ENCODE data around the gene KIR2DL4.
A peak's percentile ranks its signal among the peaks of the same experiment; 100 is the strongest.
"Not testable (repeated sequence)": the region's sequence is repeated elsewhere in the genome, so short reads cannot be mapped to it uniquely, and the experiment has no call there.

Gene KIR2DL4

GRCh38 chr19:54775095-54775815 lies 28.2 kb upstream of the KIR2DL4 start:
- H3K4me3 ChIP-seq (ENCODE audit: severe bottlenecking); H3K36me3 ChIP-seq (ENCODE audit: low read depth); ATAC-seq (ENCODE audit: low read depth); H3K27me3 ChIP-seq (ENCODE audit: insufficient read depth, poor library complexity, severe bottlenecking); H3K9me3 ChIP-seq (ENCODE audit: severe bottlenecking); H3K4me1 ChIP-seq (ENCODE audit: insufficient read depth, poor library complexity, severe bottlenecking); H3K27ac ChIP-seq (ENCODE audit: poor library complexity, severe bottlenecking); DNase-seq (ENCODE audit: low spot score): not testable (repeated sequence)

GRCh38 chr19:54775830-54776229 lies 27.6 kb upstream of the KIR2DL4 start:
- H3K4me1 ChIP-seq (ENCODE audit: insufficient read depth, poor library complexity, severe bottlenecking); ATAC-seq (ENCODE audit: low read depth); H3K36me3 ChIP-seq (ENCODE audit: low read depth); H3K4me3 ChIP-seq (ENCODE audit: severe bottlenecking); H3K27me3 ChIP-seq (ENCODE audit: insufficient read depth, poor library complexity, severe bottlenecking); H3K27ac ChIP-seq (ENCODE audit: poor library complexity, severe bottlenecking); DNase-seq (ENCODE audit: low spot score); H3K9me3 ChIP-seq (ENCODE audit: severe bottlenecking): not testable (repeated sequence)

GRCh38 chr19:54777851-54778250 lies 25.6 kb upstream of the KIR2DL4 start:
- not testable (repeated sequence) for DNase-seq (ENCODE audit: low spot score); H3K4me3 ChIP-seq (ENCODE audit: severe bottlenecking); H3K36me3 ChIP-seq (ENCODE audit: low read depth); H3K27me3 ChIP-seq (ENCODE audit: insufficient read depth, poor library complexity, severe bottlenecking); H3K27ac ChIP-seq (ENCODE audit: poor library complexity, severe bottlenecking); H3K4me1 ChIP-seq (ENCODE audit: insufficient read depth, poor library complexity, severe bottlenecking); H3K9me3 ChIP-seq (ENCODE audit: severe bottlenecking); ATAC-seq (ENCODE audit: low read depth)

GRCh38 chr19:54778896-54779295 lies 24.5 kb upstream of the KIR2DL4 start:
- H3K27ac ChIP-seq (ENCODE audit: poor library complexity, severe bottlenecking); H3K27me3 ChIP-seq (ENCODE audit: insufficient read depth, poor library complexity, severe bottlenecking); H3K36me3 ChIP-seq (ENCODE audit: low read depth); H3K4me1 ChIP-seq (ENCODE audit: insufficient read depth, poor library complexity, severe bottlenecking); H3K4me3 ChIP-seq (ENCODE audit: severe bottlenecking); H3K9me3 ChIP-seq (ENCODE audit: severe bottlenecking); DNase-seq (ENCODE audit: low spot score): not testable (repeated sequence)
- ATAC-seq (ENCODE audit: low read depth) = peak; percentile 49; the same call in 2 of the 3 replicates

DNA sequence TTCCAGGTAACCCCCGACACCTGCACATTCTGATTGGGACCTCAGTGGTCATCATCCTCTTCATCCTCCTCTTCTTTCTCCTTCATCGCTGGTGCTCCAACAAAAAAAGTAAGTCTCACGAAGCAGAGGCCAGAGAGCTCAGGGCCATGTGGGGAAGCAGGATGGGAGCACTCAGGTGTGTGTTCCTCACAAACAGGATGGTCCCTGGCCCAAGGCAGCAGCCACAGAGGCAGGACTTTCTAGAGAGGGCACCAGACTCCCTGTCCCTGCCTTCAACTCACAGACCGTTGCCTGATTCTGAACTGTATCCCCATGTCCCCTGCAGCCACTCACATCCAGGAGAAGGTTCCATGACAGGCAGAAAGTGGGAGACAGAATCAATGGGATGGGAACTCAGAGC lies 20.5 kb upstream of the KIR2DL4 start:
- H3K36me3 ChIP-seq (ENCODE audit: low read depth); ATAC-seq (ENCODE audit: low read depth); H3K9me3 ChIP-seq (ENCODE audit: severe bottlenecking); H3K4me3 ChIP-seq (ENCODE audit: severe bottlenecking); H3K27ac ChIP-seq (ENCODE audit: poor library complexity, severe bottlenecking); H3K4me1 ChIP-seq (ENCODE audit: insufficient read depth, poor library complexity, severe bottlenecking); H3K27me3 ChIP-seq (ENCODE audit: insufficient read depth, poor library complexity, severe bottlenecking); DNase-seq (ENCODE audit: low spot score): not testable (repeated sequence)

- ATAC-seq (ENCODE audit: low read depth); H3K4me3 ChIP-seq (ENCODE audit: severe bottlenecking); H3K4me1 ChIP-seq (ENCODE audit: insufficient read depth, poor library complexity, severe bottlenecking); H3K36me3 ChIP-seq (ENCODE audit: low read depth); H3K27ac ChIP-seq (ENCODE audit: poor library complexity, severe bottlenecking); DNase-seq (ENCODE audit: low spot score); H3K9me3 ChIP-seq (ENCODE audit: severe bottlenecking); H3K27me3 ChIP-seq (ENCODE audit: insufficient read depth, poor library complexity, severe bottlenecking): not testable (repeated sequence)
Measured at GRCh38 chr19:54786091-54786723, 17.2 kb upstream of the KIR2DL4 start.

DNA sequence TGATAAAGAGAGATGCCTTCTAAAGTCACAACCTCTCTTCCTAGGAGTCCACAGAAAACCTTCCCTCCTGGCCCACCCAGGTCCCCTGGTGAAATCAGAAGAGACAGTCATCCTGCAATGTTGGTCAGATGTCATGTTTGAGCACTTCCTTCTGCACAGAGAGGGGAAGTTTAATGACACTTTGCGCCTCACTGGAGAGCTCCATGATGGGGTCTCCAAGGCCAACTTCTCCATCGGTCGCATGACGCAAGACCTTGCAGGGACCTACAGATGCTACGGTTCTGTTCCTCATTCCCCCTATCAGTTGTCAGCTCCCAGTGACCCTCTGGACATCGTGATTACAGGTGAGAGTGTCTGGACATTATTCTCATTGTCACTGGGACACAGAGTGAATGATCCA lies 15.3 kb upstream of the KIR2DL4 start:
- not testable (repeated sequence) for H3K27ac ChIP-seq (ENCODE audit: poor library complexity, severe bottlenecking)

DNA sequence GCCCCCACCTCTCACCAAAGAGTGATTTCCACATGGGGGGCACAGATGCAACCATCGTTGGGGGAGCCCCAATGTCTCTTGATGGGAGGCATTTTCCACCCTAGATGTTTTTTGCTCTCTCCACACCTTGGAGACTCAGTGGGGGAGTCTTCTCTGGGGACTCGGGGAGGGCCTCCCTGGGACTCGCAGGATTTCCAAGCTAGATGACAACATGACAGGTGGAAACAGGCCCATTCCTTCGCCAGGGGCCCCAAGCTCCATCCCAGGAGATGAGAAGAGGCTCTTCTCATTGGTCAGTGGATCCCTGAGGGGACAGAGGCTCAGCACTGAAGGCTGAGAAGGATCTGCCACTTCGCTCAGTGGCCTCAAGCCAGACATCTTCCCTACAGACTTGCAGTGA lies 12.7 kb upstream of the KIR2DL4 start:
- no peak for DNase-seq (ENCODE audit: low spot score)
- no peak for ATAC-seq (ENCODE audit: low read depth)
- Histone ChIP-seq H3K4me1 (ENCODE audit: insufficient read depth, poor library complexity, severe bottlenecking) (no peaks in the 10 kb centered on the region), H3K4me3 (ENCODE audit: severe bottlenecking) (no peak overlapping the region), H3K27me3 (ENCODE audit: insufficient read depth, poor library complexity, severe bottlenecking) (no peaks in the 10 kb centered on the region), H3K36me3 (ENCODE audit: low read depth) (no peaks in the 10 kb centered on the region), H3K9me3 (ENCODE audit: severe bottlenecking) (no peaks in the 10 kb centered on the region), H3K27ac (ENCODE audit: poor library complexity, severe bottlenecking) (no peak overlapping the region)
- TF ChIP-seq, protein P1, sequence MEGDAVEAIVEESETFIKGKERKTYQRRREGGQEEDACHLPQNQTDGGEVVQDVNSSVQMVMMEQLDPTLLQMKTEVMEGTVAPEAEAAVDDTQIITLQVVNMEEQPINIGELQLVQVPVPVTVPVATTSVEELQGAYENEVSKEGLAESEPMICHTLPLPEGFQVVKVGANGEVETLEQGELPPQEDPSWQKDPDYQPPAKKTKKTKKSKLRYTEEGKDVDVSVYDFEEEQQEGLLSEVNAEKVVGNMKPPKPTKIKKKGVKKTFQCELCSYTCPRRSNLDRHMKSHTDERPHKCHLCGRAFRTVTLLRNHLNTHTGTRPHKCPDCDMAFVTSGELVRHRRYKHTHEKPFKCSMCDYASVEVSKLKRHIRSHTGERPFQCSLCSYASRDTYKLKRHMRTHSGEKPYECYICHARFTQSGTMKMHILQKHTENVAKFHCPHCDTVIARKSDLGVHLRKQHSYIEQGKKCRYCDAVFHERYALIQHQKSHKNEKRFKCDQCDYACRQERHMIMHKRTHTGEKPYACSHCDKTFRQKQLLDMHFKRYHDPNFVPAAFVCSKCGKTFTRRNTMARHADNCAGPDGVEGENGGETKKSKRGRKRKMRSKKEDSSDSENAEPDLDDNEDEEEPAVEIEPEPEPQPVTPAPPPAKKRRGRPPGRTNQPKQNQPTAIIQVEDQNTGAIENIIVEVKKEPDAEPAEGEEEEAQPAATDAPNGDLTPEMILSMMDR (IDR thresholded peaks at IDR 0.05; ENCODE audit: poor library complexity, severe bottlenecking) = no peak

More for the DNA sequence above, 15.3 kb upstream of the KIR2DL4 start:
- not testable (repeated sequence) for DNase-seq (ENCODE audit: low spot score); ATAC-seq (ENCODE audit: low read depth); H3K36me3 ChIP-seq (ENCODE audit: low read depth); H3K4me1 ChIP-seq (ENCODE audit: insufficient read depth, poor library complexity, severe bottlenecking); H3K4me3 ChIP-seq (ENCODE audit: severe bottlenecking); H3K9me3 ChIP-seq (ENCODE audit: severe bottlenecking); H3K27me3 ChIP-seq (ENCODE audit: insufficient read depth, poor library complexity, severe bottlenecking)
